Measurements from ENCODE around the gene GGPS1.

GGPS1 gene

DNA sequence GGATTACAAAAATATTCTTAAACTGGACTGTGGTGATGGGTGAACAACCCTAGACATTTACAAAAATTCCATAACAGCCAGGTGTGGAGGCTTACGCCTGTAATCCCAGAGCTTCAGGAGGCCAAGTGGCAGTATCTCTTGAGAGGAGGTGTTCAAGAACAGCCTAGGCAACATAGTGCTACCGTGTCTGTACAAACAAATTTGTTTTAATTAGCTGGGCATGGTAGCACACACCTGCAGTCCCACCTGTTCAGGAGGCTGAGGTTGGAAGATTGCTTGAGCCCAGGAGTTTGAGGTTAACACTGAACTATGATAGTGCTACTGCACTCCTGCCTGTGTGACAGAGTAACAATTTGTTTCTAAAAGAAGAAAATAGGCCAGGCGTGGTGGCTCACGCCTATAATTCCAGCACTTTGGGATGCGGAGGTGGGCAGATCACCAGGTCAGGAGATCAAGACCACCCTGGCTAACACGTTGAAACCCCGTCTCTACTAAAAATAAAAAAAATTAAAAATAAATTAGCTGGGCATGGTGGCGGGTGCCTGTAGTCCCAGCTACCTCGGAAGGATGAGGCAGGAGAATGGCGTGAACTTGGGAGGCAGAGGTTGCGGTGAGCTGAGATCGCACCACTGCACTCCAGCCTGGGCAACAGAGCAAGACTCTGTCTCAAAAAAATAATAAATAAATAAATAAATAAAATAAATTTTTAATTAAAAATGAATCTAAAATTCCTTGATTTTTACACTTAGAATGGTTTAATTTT lies 37.4 kb upstream of the GGPS1 start:
- no peak overlapping the region for H3K27ac ChIP-seq (ENCODE audit: insufficient read depth, low read length, poor library complexity, severe bottlenecking)
- no peak for DNase-seq
- no peaks in the 10 kb centered on the region for H3K27me3 ChIP-seq (replicated peaks; ENCODE audit: control insufficient read depth, insufficient read depth, low read length, poor library complexity, severe bottlenecking)
- no peak overlapping the region for H3K4me3 ChIP-seq (ENCODE audit: insufficient read depth, low read depth, low read length, poor library complexity, severe bottlenecking)
- peaks cover 2% of the 10 kb centered on the region for H3K9me3 ChIP-seq (ENCODE audit: control insufficient read depth, low read length)
- H3K4me1 ChIP-seq (ENCODE audit: control insufficient read depth, insufficient read depth, low read length, poor library complexity, severe bottlenecking), result peaks cover 23% of the 10 kb centered on the region
- no peaks in the 10 kb centered on the region for H3K36me3 ChIP-seq (ENCODE audit: control insufficient read depth, insufficient read depth, low read length)

- Histone ChIP-seq H3K27me3 (replicated peaks; ENCODE audit: control insufficient read depth, insufficient read depth, low read length, poor library complexity, severe bottlenecking) (no peaks in the 10 kb centered on the region), H3K4me1 (ENCODE audit: control insufficient read depth, insufficient read depth, low read length, poor library complexity, severe bottlenecking) (peaks cover 21% of the 10 kb centered on the region), H3K36me3 (ENCODE audit: control insufficient read depth, insufficient read depth, low read length) (no peaks in the 10 kb centered on the region), H3K27ac (ENCODE audit: insufficient read depth, low read length, poor library complexity, severe bottlenecking) (no peak overlapping the region), H3K9me3 (ENCODE audit: control insufficient read depth, low read length) (peaks cover 3% of the 10 kb centered on the region), H3K4me3 (ENCODE audit: insufficient read depth, low read depth, low read length, poor library complexity, severe bottlenecking) (no peak overlapping the region)
- no peak for DNase-seq
These were observed 36.7 kb upstream of the GGPS1 start for GRCh38 chr1:235291599-235292091.

DNA sequence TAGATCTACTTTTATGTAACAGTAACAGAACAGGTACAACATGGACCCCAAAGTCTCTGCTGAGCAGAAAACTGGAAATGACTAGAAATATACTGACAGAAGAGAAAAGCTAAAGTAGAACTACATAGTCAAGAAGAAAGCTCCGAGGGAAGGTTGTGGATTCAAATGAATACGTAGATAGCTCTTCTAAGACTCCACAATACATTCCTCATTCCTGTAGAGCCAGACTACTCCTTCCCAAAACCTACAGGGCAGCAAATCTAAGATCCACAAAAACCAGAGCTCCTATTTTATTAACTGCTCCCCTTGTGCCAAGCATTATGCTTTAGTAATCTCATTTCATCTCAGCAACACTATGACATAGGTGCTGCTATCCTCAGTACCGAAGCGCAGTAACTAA lies 35.6 kb upstream of the GGPS1 start:
- Histone ChIP-seq H3K4me3 (ENCODE audit: insufficient read depth, low read depth, low read length, poor library complexity, severe bottlenecking) (no peak overlapping the region), H3K36me3 (ENCODE audit: control insufficient read depth, insufficient read depth, low read length) (no peaks in the 10 kb centered on the region), H3K27me3 (replicated peaks; ENCODE audit: control insufficient read depth, insufficient read depth, low read length, poor library complexity, severe bottlenecking) (no peaks in the 10 kb centered on the region), H3K27ac (ENCODE audit: insufficient read depth, low read length, poor library complexity, severe bottlenecking) (no peak overlapping the region), H3K9me3 (ENCODE audit: control insufficient read depth, low read length) (peaks cover 3% of the 10 kb centered on the region), H3K4me1 (ENCODE audit: control insufficient read depth, insufficient read depth, low read length, poor library complexity, severe bottlenecking) (peaks cover 28% of the 10 kb centered on the region)
- DNase-seq, result no peak

GRCh38 chr1:235293322-235293942 lies 34.9 kb upstream of the GGPS1 start:
- Histone ChIP-seq H3K9me3 (ENCODE audit: control insufficient read depth, low read length) (peaks cover 3% of the 10 kb centered on the region), H3K4me1 (ENCODE audit: control insufficient read depth, insufficient read depth, low read length, poor library complexity, severe bottlenecking) (peaks cover 32% of the 10 kb centered on the region), H3K27ac (ENCODE audit: insufficient read depth, low read length, poor library complexity, severe bottlenecking) (no peak overlapping the region), H3K4me3 (ENCODE audit: insufficient read depth, low read depth, low read length, poor library complexity, severe bottlenecking) (no peak overlapping the region), H3K27me3 (replicated peaks; ENCODE audit: control insufficient read depth, insufficient read depth, low read length, poor library complexity, severe bottlenecking) (no peaks in the 10 kb centered on the region), H3K36me3 (ENCODE audit: control insufficient read depth, insufficient read depth, low read length) (no peaks in the 10 kb centered on the region)
- DNase-seq, result no peak

DNA sequence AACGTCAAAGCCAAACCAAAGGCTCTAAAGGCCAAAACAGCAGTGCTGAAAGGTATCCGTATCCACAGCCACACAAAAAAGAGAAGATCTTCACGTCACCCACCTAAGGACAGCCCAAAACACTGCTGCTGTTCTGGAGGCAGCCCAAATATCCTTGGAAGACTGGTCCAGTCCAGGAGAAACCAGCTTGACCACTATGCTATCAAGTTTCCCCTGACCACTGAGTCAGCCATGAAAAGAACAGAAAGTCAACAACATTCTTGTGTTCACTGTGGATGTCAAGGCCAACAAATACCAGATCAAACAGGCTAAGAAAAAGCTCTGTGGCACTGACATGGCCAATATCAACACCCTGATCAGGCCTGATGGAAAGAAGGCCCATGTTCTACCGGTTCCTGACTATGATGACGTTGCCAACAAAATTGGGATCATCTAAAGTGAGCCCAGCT lies 32.4 kb upstream of the GGPS1 start:
- Histone ChIP-seq H3K36me3 (ENCODE audit: control insufficient read depth, insufficient read depth, low read length) (no peaks in the 10 kb centered on the region), H3K27ac (ENCODE audit: insufficient read depth, low read length, poor library complexity, severe bottlenecking) (peak overlapping the region; percentile 11), H3K4me3 (ENCODE audit: insufficient read depth, low read depth, low read length, poor library complexity, severe bottlenecking) (no peak overlapping the region), H3K27me3 (replicated peaks; ENCODE audit: control insufficient read depth, insufficient read depth, low read length, poor library complexity, severe bottlenecking) (no peaks in the 10 kb centered on the region), H3K9me3 (ENCODE audit: control insufficient read depth, low read length) (peaks cover 3% of the 10 kb centered on the region), H3K4me1 (ENCODE audit: control insufficient read depth, insufficient read depth, low read length, poor library complexity, severe bottlenecking) (peaks cover 41% of the 10 kb centered on the region)
- no peak for DNase-seq

DNA sequence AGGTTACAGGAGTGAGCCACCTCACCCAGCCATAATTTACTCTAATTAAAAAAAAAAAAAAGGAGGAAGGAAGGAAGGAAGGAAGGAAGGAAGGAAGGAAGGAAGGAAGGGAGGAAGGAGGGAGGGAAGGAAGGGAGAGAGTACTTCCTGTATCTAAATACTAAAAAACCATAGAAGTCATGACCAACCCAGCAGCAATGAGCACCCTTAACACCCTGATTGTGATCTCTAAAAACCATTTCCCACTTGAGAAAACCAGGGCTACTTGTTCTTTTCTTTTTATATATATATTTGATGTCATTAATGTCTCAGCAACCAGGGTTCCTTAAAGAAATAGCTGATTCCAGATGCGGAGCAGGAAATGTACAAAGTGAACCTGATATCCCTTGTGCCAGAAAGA lies 31.6 kb upstream of the GGPS1 start:
- H3K4me3 ChIP-seq (ENCODE audit: insufficient read depth, low read depth, low read length, poor library complexity, severe bottlenecking), result no peak overlapping the region
- peak overlapping the region; percentile 85 for H3K27ac ChIP-seq (ENCODE audit: insufficient read depth, low read length, poor library complexity, severe bottlenecking)
- no peaks in the 10 kb centered on the region for H3K27me3 ChIP-seq (replicated peaks; ENCODE audit: control insufficient read depth, insufficient read depth, low read length, poor library complexity, severe bottlenecking)
- peaks cover 3% of the 10 kb centered on the region for H3K9me3 ChIP-seq (ENCODE audit: control insufficient read depth, low read length)
- no peaks in the 10 kb centered on the region for H3K36me3 ChIP-seq (ENCODE audit: control insufficient read depth, insufficient read depth, low read length)
- H3K4me1 ChIP-seq (ENCODE audit: control insufficient read depth, insufficient read depth, low read length, poor library complexity, severe bottlenecking), result peaks cover 48% of the 10 kb centered on the region
- DNase-seq, result no peak

DNA sequence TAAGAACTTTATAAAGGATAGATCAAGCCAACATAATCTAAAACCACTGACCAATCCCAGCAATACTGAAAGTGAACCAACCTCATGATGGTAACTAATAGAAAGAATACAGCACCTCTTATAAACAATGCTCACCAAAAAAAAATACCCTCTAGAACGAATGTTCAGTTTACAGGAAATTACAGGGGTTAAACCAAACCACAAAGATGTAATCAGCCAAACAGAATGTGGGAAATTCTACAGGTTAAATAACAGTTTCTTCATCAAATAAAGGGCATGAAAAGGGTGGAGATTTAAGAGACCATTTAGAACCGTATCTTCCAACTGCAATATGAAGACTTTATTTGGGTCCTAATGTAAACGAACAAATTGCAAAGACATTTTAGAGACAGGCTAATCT lies 30.8 kb upstream of the GGPS1 start:
- peak overlapping the region; percentile 9 for H3K4me3 ChIP-seq (ENCODE audit: insufficient read depth, low read depth, low read length, poor library complexity, severe bottlenecking)
- H3K4me1 ChIP-seq (ENCODE audit: control insufficient read depth, insufficient read depth, low read length, poor library complexity, severe bottlenecking), result peaks cover 50% of the 10 kb centered on the region
- peak overlapping the region; percentile 85 for H3K27ac ChIP-seq (ENCODE audit: insufficient read depth, low read length, poor library complexity, severe bottlenecking)
- no peaks in the 10 kb centered on the region for H3K27me3 ChIP-seq (replicated peaks; ENCODE audit: control insufficient read depth, insufficient read depth, low read length, poor library complexity, severe bottlenecking)
- no peaks in the 10 kb centered on the region for H3K36me3 ChIP-seq (ENCODE audit: control insufficient read depth, insufficient read depth, low read length)
- H3K9me3 ChIP-seq (ENCODE audit: control insufficient read depth, low read length), result peaks cover 3% of the 10 kb centered on the region
- DNase-seq, result no peak

- DNase-seq, result no peak
- Histone ChIP-seq H3K4me3 (ENCODE audit: insufficient read depth, low read depth, low read length, poor library complexity, severe bottlenecking) (no peak overlapping the region), H3K27ac (ENCODE audit: insufficient read depth, low read length, poor library complexity, severe bottlenecking) (peak overlapping the region; percentile 74), H3K36me3 (ENCODE audit: control insufficient read depth, insufficient read depth, low read length) (no peaks in the 10 kb centered on the region), H3K9me3 (ENCODE audit: control insufficient read depth, low read length) (peaks cover 3% of the 10 kb centered on the region), H3K4me1 (ENCODE audit: control insufficient read depth, insufficient read depth, low read length, poor library complexity, severe bottlenecking) (peaks cover 52% of the 10 kb centered on the region), H3K27me3 (replicated peaks; ENCODE audit: control insufficient read depth, insufficient read depth, low read length, poor library complexity, severe bottlenecking) (no peaks in the 10 kb centered on the region)
These were observed 29.6 kb upstream of the GGPS1 start for GRCh38 chr1:235298758-235299157.

DNA sequence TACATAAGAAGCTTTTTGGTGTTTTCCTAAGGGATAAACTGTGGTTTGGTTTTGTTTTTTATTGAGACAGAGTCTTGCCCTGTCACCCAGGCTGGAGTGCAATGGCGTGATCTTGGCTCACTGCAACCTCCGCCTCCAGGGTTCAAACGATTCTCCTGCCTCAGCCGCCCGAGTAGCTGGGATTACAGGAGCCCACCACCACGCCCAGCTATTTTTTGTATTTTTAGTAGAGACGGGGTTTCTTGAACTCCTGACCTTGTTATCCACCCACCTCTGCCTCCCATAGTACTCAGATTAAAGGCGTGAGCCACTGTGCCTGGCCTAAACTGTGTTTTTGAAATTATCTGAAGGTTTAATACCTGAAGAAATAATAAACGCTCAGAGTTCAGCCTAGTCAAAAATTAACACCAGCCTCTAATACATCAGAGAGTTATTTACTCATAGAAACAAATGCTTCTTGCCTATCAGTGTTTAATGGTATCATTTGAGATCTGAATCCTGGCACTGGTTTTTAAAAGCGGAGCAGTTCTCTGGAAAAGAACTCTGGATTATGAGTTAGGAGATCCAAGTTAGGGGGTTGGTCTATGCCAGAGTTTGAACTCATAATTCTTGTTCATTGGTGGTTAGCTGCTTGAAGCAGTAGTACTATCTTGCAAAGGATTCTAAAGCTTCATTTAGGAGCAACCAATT lies 29.1 kb upstream of the GGPS1 start:
- H3K27me3 ChIP-seq (replicated peaks; ENCODE audit: control insufficient read depth, insufficient read depth, low read length, poor library complexity, severe bottlenecking), result no peaks in the 10 kb centered on the region
- peak overlapping the region; percentile 74 for H3K27ac ChIP-seq (ENCODE audit: insufficient read depth, low read length, poor library complexity, severe bottlenecking)
- peaks cover 3% of the 10 kb centered on the region for H3K9me3 ChIP-seq (ENCODE audit: control insufficient read depth, low read length)
- H3K4me3 ChIP-seq (ENCODE audit: insufficient read depth, low read depth, low read length, poor library complexity, severe bottlenecking), result no peak overlapping the region
- no peaks in the 10 kb centered on the region for H3K36me3 ChIP-seq (ENCODE audit: control insufficient read depth, insufficient read depth, low read length)
- peaks cover 57% of the 10 kb centered on the region for H3K4me1 ChIP-seq (ENCODE audit: control insufficient read depth, insufficient read depth, low read length, poor library complexity, severe bottlenecking)
- DNase-seq, result no peak

DNA sequence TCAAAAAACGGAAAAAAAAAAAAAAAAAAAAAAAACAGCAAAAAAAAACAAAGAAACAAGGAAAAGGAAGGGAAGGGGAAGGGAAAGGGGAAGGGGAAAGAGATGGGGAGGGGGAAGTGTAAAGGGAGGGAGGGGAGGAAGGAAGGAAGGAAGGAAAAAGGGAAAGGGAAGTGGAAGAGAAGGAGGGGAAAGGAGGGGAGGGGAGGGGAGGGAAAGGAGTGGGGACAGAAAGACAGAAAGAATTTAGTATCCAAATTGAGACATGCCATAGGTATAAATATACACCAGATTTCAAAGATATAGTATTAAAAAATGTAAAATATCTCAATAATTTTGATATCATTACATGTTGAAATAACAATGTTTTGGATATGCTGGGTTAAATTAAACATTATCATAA lies 26.2 kb upstream of the GGPS1 start:
- no peaks in the 10 kb centered on the region for H3K36me3 ChIP-seq (ENCODE audit: control insufficient read depth, insufficient read depth, low read length)
- no peak for DNase-seq
- no peak overlapping the region for H3K4me3 ChIP-seq (ENCODE audit: insufficient read depth, low read depth, low read length, poor library complexity, severe bottlenecking)
- H3K27ac ChIP-seq (ENCODE audit: insufficient read depth, low read length, poor library complexity, severe bottlenecking), result no peak overlapping the region
- no peaks in the 10 kb centered on the region for H3K27me3 ChIP-seq (replicated peaks; ENCODE audit: control insufficient read depth, insufficient read depth, low read length, poor library complexity, severe bottlenecking)
- H3K9me3 ChIP-seq (ENCODE audit: control insufficient read depth, low read length), result no peaks in the 10 kb centered on the region
- H3K4me1 ChIP-seq (ENCODE audit: control insufficient read depth, insufficient read depth, low read length, poor library complexity, severe bottlenecking), result peaks cover 73% of the 10 kb centered on the region

All from effector memory CD4-positive, alpha-beta T cell (primary cell).